Measurements from ENCODE around the gene ZNF428. TPM values are rescaled to one million over a fixed set of nuclear protein-coding genes. Genes with fewer than 3 reads are reported as not detected.

ZNF428 gene
- total and polyA plus RNA-seq, 8 donors: 24.7 to 99.9 (median 80.9) TPM

- no peak for TF ChIP-seq CTCF (IDR thresholded peaks at IDR 0.05)
- H3K4me3 ChIP-seq: no peak overlapping the region
- H3K4me1 ChIP-seq: peaks cover 0 to 22% of the 10 kb centered on the region in 2 donors
- no peak overlapping the region for H3K27ac ChIP-seq
- peaks cover 0 to 7% of the 10 kb centered on the region in 2 donors for H3K9me3 ChIP-seq
- intact Hi-C loops (cut with DNase I): no loop called here
- H3K36me3 ChIP-seq: peaks cover 0 to 97% of the 10 kb centered on the region in 2 donors
- no peaks in the 10 kb centered on the region for H3K27me3 ChIP-seq
- DNase-seq (no peak), ATAC-seq (no peak)
These were observed 41.0 kb upstream of the ZNF428 start for GRCh38 chr19:43660301-43660970.

GRCh38 chr19:43658494-43658893 lies 39.1 kb upstream of the ZNF428 start:
- Histone ChIP-seq H3K4me3 (no peak overlapping the region), H3K27me3 (no peaks in the 10 kb centered on the region), H3K4me1 (peaks cover 0 to 2% of the 10 kb centered on the region in 2 donors), H3K27ac (no peak overlapping the region), H3K36me3 (peaks cover 0 to 97% of the 10 kb centered on the region in 2 donors), H3K9me3 (peaks cover 0 to 7% of the 10 kb centered on the region in 2 donors)
- ATAC-seq (no peak), DNase-seq (no peak)
- intact Hi-C loops (cut with DNase I): no loop called here
- TF ChIP-seq CTCF (IDR thresholded peaks at IDR 0.05): no peak

GRCh38 chr19:43658001-43658400 lies 38.6 kb upstream of the ZNF428 start:
- Histone ChIP-seq H3K4me1 (no peaks in the 10 kb centered on the region), H3K4me3 (no peak overlapping the region), H3K9me3 (peaks cover 0 to 7% of the 10 kb centered on the region in 2 donors), H3K27ac (no peak overlapping the region), H3K36me3 (peaks cover 0 to 98% of the 10 kb centered on the region in 2 donors), H3K27me3 (no peaks in the 10 kb centered on the region)
- intact Hi-C loops (cut with DNase I): no loop called here
- DNase-seq: no peak
- no peak for ATAC-seq
- TF ChIP-seq CTCF (IDR thresholded peaks at IDR 0.05): no peak

GRCh38 chr19:43656436-43656835 lies 37.0 kb upstream of the ZNF428 start:
- peaks cover 0 to 7% of the 10 kb centered on the region in 2 donors for H3K9me3 ChIP-seq
- H3K4me3 ChIP-seq: no peak overlapping the region
- no peaks in the 10 kb centered on the region for H3K4me1 ChIP-seq
- peaks cover 0 to 98% of the 10 kb centered on the region in 2 donors for H3K36me3 ChIP-seq
- no peak for TF ChIP-seq CTCF (IDR thresholded peaks at IDR 0.05)
- H3K27me3 ChIP-seq: no peaks in the 10 kb centered on the region
- intact Hi-C loops (cut with DNase I): no loop called here
- ATAC-seq (no peak), DNase-seq (no peak)
- no peak overlapping the region for H3K27ac ChIP-seq

GRCh38 chr19:43652546-43652874 lies 33.1 kb upstream of the ZNF428 start:
- Histone ChIP-seq H3K4me3 (no peak overlapping the region), H3K4me1 (no peaks in the 10 kb centered on the region), H3K36me3 (peaks cover 0 to 100% of the 10 kb centered on the region in 2 donors), H3K9me3 (no peaks in the 10 kb centered on the region), H3K27ac (no peak overlapping the region), H3K27me3 (no peaks in the 10 kb centered on the region)
- no peak for TF ChIP-seq CTCF (IDR thresholded peaks at IDR 0.05)
- intact Hi-C loops (cut with DNase I): no loop called here
- ATAC-seq: no peak
- no peak for DNase-seq
